HCT116 (cell line): ENCODE data around the gene TBC1D1. TPM values are rescaled to one million over a fixed set of nuclear protein-coding genes. Genes with fewer than 3 reads are reported as not detected.

Experiments used
- ATAC-seq: fragments of 200-7000 bp; cut with Tn5 transposase; 2 replicates; pipeline ENCODE4 v1.9.1; 2020; ENCODE audit warnings: mild to moderate bottlenecking, moderate library complexity
- BruUV-seq: library from RNA; stranded (reverse); fragments of 400-500 nt; replicated peaks from 2 replicates; lab custom pipeline; 2021; lab: Mats Ljungman, UMichigan
- CTCF ChIA-PET: fragments of 300-600 bp; sonication (Branson Sonifier 250); formaldehyde crosslinking; loops from one replicate; lab custom pipeline; 2021; ENCODE audit warnings: antibody characterized with exemption; lab: Charles Lee
- POLR2A ChIA-PET: fragments of 300-600, 350-600 bp; sonication (Branson Sonifier 250); formaldehyde crosslinking; loops from one replicate; lab custom pipeline; 2021; ENCODE audit warnings: antibody characterized with exemption; lab: Charles Lee
- RAD21 ChIA-PET, 2 experiments: fragments of 300-600 bp; sonication (Branson Sonifier 250); formaldehyde crosslinking; loops; one replicate each; lab custom pipeline; 2023; ENCODE audit warnings: low total read pairs in 2 of 2; ENCODE audit not compliant: uncharacterized antibody in 2 of 2, unreplicated experiment in 2 of 2, low non-redundant PET in 1 of 2; lab: Charles Lee
- DNase-seq: peaks from one replicate; pipeline ENCODE4 v3.0.0-alpha.2; 2010; ENCODE audit warnings: low read depth, low spot score
- H2AFZ ChIP-seq: fragments of 200-600 bp; shearing (Covaris generic), sonication (generic); 2 replicates; pipeline ENCODE4 v1.6.1; 2017; ENCODE audit warnings: low read depth, mixed run types, mixed read lengths, antibody characterized with exemption, low read length; ENCODE audit not compliant: poor library complexity, severe bottlenecking
- H3K27ac ChIP-seq: 2 replicates; pipeline ENCODE4 v1.5.1; 2012; ENCODE audit warnings: low read depth, low read length
- H3K27me3 ChIP-seq: fragments of 200-600 bp; sonication (generic); 2 replicates; pipeline ENCODE4 v1.6.1; 2016; ENCODE audit warnings: mixed run types, low read length, mixed read lengths; ENCODE audit not compliant: insufficient read depth
- H3K36me3 ChIP-seq, 2 experiments: fragments of 200-500 bp in 1 of 2; fragments of 200-600 bp in 1 of 2; sonication (Bioruptor generic) in 1 of 2; sonication (generic) in 1 of 2; 2 replicates each; pipeline versions ENCODE4 v1.5.1 to v1.6.1; 2014 to 2016; ENCODE audit warnings: low read length in 2 of 2, inconsistent platforms in 1 of 2, mixed read lengths in 1 of 2, mixed run types in 1 of 2; ENCODE audit not compliant: insufficient read depth in 2 of 2, control insufficient read depth in 1 of 2
- H3K4me1 ChIP-seq, 2 experiments: fragments of 200-600 bp in 1 of 2; sonication (generic) in 1 of 2; 2 replicates each; pipeline versions ENCODE4 v1.5.1 to v1.6.1; 2012 to 2017; ENCODE audit warnings: low read length in 2 of 2, inconsistent platforms in 1 of 2, mild to moderate bottlenecking in 1 of 2, mixed read lengths in 1 of 2, mixed run types in 1 of 2, moderate library complexity in 1 of 2; ENCODE audit not compliant: insufficient read depth in 2 of 2, control insufficient read depth in 1 of 2
- H3K4me2 ChIP-seq: fragments of 200-600 bp; sonication (generic); 2 replicates; pipeline ENCODE4 v1.6.1; 2017; ENCODE audit warnings: mixed run types, low read length, mixed read lengths
- H3K4me3 ChIP-seq, 2 experiments: fragments of 200-600 bp in 1 of 2; sonication (generic) in 1 of 2; replicated peaks in 1 of 2; 2 replicates each; pipeline ENCODE4 v1.5.1; 2011 to 2016; ENCODE audit warnings: low read length in 2 of 2, control low read depth in 1 of 2, low read depth in 1 of 2, mild to moderate bottlenecking in 1 of 2, mixed read lengths in 1 of 2, mixed run types in 1 of 2
- H3K79me2 ChIP-seq: fragments of 200-600 bp; sonication (generic); 2 replicates; pipeline ENCODE4 v1.6.1; 2017; ENCODE audit warnings: mild to moderate bottlenecking, mixed run types, low read length, moderate library complexity, mixed read lengths; ENCODE audit not compliant: insufficient read depth
- H3K9ac ChIP-seq: fragments of 200-600 bp; sonication (generic); 2 replicates; pipeline ENCODE4 v1.6.1; 2016; ENCODE audit warnings: low read length, mixed read lengths
- H3K9me2 ChIP-seq: fragments of 200-600 bp; sonication (generic), shearing (Covaris generic); 2 replicates; pipeline ENCODE4 v1.6.1; 2017; ENCODE audit warnings: mixed run types, mild to moderate bottlenecking, moderate library complexity; ENCODE audit not compliant: insufficient read depth
- H3K9me3 ChIP-seq, 2 experiments: fragments of 200-500 bp in 1 of 2; fragments of 200-600 bp in 1 of 2; sonication (Bioruptor generic) in 1 of 2; sonication (generic) in 1 of 2; 2 replicates each; pipeline ENCODE4 v1.6.1; 2014 to 2017; ENCODE audit warnings: low read length in 2 of 2, mixed read lengths in 2 of 2, inconsistent platforms in 1 of 2, low read depth in 1 of 2, mild to moderate bottlenecking in 1 of 2, mixed run types in 1 of 2, moderate library complexity in 1 of 2; ENCODE audit not compliant: control insufficient read depth in 1 of 2, insufficient read depth in 1 of 2
- H4K20me1 ChIP-seq: fragments of 200-600 bp; sonication (generic), shearing (Covaris generic); 2 replicates; pipeline ENCODE4 v1.6.1; 2017; ENCODE audit warnings: mixed run types, mild to moderate bottlenecking, moderate library complexity; ENCODE audit not compliant: insufficient read depth
- CEBPB ChIP-seq: IDR thresholded peaks from 2 replicates; pipeline ENCODE4 v1.6.1; 2012; ENCODE audit warnings: low read depth
- ELF1 ChIP-seq: IDR thresholded peaks from 2 replicates; pipeline ENCODE4 v1.6.1; 2012; ENCODE audit warnings: low read depth, borderline replicate concordance
- EZH2 ChIP-seq: fragments of 200-600 bp; sonication (generic); IDR thresholded peaks from 2 replicates; pipeline ENCODE4 v1.6.1; 2017; ENCODE audit warnings: antibody characterized with exemption, mixed run types
- FOSL1 ChIP-seq: IDR thresholded peaks from 2 replicates; pipeline ENCODE4 v1.6.1; 2012; ENCODE audit warnings: low read depth
- JUND ChIP-seq: IDR thresholded peaks from 2 replicates; pipeline ENCODE4 v1.6.1; 2012
- POLR2AphosphoS5 ChIP-seq: IDR thresholded peaks from 2 replicates; pipeline ENCODE4 v1.6.1; 2011; ENCODE audit warnings: mild to moderate bottlenecking, low read depth, low read length, moderate library complexity
- SIN3A ChIP-seq: IDR thresholded peaks from 2 replicates; pipeline ENCODE4 v1.6.1; 2012; ENCODE audit warnings: low read depth
- TCF7L2 ChIP-seq: IDR thresholded peaks from 2 replicates; pipeline ENCODE4 v1.7.0; 2011; ENCODE audit warnings: borderline replicate concordance, inconsistent platforms; ENCODE audit not compliant: insufficient read depth, insufficient read length; ENCODE audit errors: extremely low read depth
- intact Hi-C: fragments of 100-400 bp; cut with micrococcal nuclease; formaldehyde crosslinking; loops from 2 replicates; pipeline ENCODE4 v1.10.0; 2022
- total RNA-seq: library from RNA; stranded (reverse); gene quantifications from one replicate; pipeline ENCODE4 v1.2.1, GENCODE V29; 2021; ENCODE audit not compliant: unreplicated experiment
- TF ChIP-seq, protein P1 (sequence below): IDR thresholded peaks from 2 replicates; pipeline ENCODE4 v1.6.1; 2012; ENCODE audit warnings: low read depth

The TBC1D1 gene
- total RNA-seq, 1 experiment from 2014 or later, result 82.7 TPM

DNA sequence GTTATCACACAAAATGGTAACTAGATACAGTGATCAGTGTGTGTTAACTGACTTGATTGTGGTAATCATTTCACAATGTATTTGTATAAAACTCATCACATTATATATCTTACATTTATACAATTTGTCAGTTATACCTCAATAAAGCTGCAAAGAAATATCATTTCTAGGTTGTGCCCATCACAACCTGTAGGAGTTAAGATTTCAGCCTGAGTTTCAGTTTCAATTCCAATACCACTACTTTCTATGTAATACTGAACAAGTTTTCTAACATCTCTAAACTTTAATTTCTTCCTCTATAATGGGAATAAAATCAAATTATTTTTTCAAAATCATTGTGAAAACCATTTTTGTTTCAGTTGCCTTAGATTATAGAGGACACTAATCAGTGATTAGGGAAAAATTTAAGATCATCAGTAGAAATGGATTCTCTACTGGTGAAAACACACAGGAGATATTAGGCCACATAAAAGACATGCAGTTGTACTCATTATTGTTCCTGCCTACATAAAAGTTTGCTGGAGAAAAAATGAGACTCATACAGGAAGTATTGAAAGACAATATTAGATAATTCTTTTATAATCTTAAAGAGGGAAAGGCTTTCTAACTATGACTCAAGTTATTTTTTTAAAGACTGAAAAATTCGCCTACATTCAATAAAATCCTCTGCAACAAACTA, 18.4 kb upstream of the TBC1D1 start (continued):
- TF ChIP-seq, protein P1, sequence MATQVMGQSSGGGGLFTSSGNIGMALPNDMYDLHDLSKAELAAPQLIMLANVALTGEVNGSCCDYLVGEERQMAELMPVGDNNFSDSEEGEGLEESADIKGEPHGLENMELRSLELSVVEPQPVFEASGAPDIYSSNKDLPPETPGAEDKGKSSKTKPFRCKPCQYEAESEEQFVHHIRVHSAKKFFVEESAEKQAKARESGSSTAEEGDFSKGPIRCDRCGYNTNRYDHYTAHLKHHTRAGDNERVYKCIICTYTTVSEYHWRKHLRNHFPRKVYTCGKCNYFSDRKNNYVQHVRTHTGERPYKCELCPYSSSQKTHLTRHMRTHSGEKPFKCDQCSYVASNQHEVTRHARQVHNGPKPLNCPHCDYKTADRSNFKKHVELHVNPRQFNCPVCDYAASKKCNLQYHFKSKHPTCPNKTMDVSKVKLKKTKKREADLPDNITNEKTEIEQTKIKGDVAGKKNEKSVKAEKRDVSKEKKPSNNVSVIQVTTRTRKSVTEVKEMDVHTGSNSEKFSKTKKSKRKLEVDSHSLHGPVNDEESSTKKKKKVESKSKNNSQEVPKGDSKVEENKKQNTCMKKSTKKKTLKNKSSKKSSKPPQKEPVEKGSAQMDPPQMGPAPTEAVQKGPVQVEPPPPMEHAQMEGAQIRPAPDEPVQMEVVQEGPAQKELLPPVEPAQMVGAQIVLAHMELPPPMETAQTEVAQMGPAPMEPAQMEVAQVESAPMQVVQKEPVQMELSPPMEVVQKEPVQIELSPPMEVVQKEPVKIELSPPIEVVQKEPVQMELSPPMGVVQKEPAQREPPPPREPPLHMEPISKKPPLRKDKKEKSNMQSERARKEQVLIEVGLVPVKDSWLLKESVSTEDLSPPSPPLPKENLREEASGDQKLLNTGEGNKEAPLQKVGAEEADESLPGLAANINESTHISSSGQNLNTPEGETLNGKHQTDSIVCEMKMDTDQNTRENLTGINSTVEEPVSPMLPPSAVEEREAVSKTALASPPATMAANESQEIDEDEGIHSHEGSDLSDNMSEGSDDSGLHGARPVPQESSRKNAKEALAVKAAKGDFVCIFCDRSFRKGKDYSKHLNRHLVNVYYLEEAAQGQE, result no peak
- TF ChIP-seq SIN3A (no peak), POLR2AphosphoS5 (no peak), EZH2 (no peak)
- TF ChIP-seq, all 23 proteins: peak for 0

GRCh38 chr4:37873386-37873785, 17.5 kb upstream of the TBC1D1 start:
- TF ChIP-seq TCF7L2 (no peak), CEBPB (peak; percentile 88), ELF1 (no peak), FOSL1 (peak; percentile 40; the same call in 1 of the 2 replicates), JUND (peak; percentile 49; the same call in 1 of the 2 replicates)
- H2AFZ ChIP-seq, result no peak overlapping the region
- H3K4me2 ChIP-seq, result no peak overlapping the region
- H3K9me2 ChIP-seq, result no peaks in the 10 kb centered on the region
- no peaks in the 10 kb centered on the region for H3K36me3 ChIP-seq
- H3K9ac ChIP-seq, result no peak overlapping the region
- ATAC-seq (no peak), DNase-seq (no peak)
- no peaks in the 10 kb centered on the region for H3K27me3 ChIP-seq
- no peaks in the 10 kb centered on the region for H3K9me3 ChIP-seq
- ChIA-PET POLR2A (no interaction called here), RAD21 (no interaction called here), CTCF (no interaction called here)
- H3K27ac ChIP-seq, result no peak overlapping the region
- intact Hi-C loops, result no loop called here
- BruUV-seq, result no TSS peak
- no peaks in the 10 kb centered on the region for H3K4me1 ChIP-seq
- H3K4me3 ChIP-seq, result no peak overlapping the region
- H4K20me1 ChIP-seq, result no peaks in the 10 kb centered on the region
- no peaks in the 10 kb centered on the region for H3K79me2 ChIP-seq
